ENCODE results near the gene HAGHL. TPM values are rescaled to one million over a fixed set of nuclear protein-coding genes. Genes with fewer than 3 reads are reported as not detected.

HAGHL gene
- total and polyA plus RNA-seq, 2 donors (not counting 1 experiment from before 2014, with no cell fraction given) = 3.7 to 16.3 TPM

DNA sequence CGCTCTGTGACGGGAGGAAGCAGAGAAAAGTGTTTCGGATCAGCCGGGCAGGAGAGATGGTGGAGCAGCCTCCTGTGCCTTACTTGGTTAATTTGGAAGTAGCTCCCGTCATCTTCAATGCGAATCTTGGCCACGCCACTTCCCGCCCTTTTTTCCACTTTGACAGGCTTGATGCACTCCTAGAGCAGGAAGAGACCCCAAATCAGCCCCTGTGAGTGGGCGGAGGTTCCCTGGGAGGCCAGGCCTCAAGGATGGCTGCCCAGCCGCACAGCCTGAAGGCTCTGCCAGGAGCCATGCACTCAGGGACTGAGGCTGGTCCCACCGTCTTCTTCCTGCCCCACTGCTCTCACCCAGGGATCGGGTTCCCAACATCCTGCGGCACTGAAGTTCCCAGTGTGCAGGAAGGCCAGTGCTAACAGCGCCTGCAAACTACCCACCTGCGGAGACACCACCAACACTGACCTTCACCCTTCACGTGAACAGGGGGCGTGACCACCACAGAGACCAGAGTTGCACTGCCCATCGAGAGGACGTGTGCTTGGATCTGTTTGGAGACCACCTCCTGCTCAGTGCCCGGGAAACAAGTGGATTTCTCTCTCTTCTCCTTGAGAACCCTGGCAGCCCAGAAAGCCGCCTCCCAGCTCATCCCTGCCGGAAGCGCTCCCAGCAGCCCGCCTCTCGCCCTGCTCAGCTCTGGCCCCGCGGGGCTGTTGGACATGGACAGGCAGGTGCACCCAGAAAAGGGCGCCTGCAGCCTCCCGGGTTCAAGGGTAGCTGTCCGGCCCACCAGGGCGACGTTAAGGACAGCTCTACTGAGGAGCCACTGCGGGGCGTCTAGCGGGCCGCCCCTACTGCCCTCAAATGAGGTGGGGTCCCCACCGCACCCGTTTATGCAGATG lies 12.9 kb downstream of the HAGHL start:
- H4K20me1 ChIP-seq (ENCODE audit: control insufficient read depth, extremely low read depth, insufficient read depth, low read length) = no peaks in the 10 kb centered on the region
- H3K9me3 ChIP-seq (ENCODE audit: control insufficient read depth, insufficient read depth, low read depth, low read length) = no peaks in the 10 kb centered on the region
- H3K4me1 ChIP-seq (ENCODE audit: control insufficient read depth, extremely low read depth, insufficient read depth, low read length) = no peaks in the 10 kb centered on the region
- TF ChIP-seq EZH2 (IDR thresholded peaks at IDR 0.05; ENCODE audit: low read length, missing control alignments) (no peak), CTCF (conservative IDR thresholded peaks at IDR 0.05 in 1 of 2, IDR thresholded peaks at IDR 0.05 in 1 of 2; ENCODE audit: low read depth in 1 of 2, low read length in 2 of 2) (no peak)
- peak overlapping the region; percentile 60 for H3K9ac ChIP-seq (ENCODE audit: insufficient read depth, low read length)
- no peak for DNase-seq (ENCODE audit: low read depth in 2 of 2)
- no peak overlapping the region for H2AFZ ChIP-seq (ENCODE audit: low read length)
- peak overlapping the region; percentile 55 to 91 (median 64) for H3K4me3 ChIP-seq (replicated peaks in 1 of 4; ENCODE audit: control extremely low read depth in 1 of 4, insufficient read depth in 1 of 4, low read depth in 3 of 4, low read length in 4 of 4)
- H3K36me3 ChIP-seq (ENCODE audit: control insufficient read depth, insufficient read depth, low read length) = peaks cover 10% of the 10 kb centered on the region
- peaks cover 3% of the 10 kb centered on the region for H3K79me2 ChIP-seq (ENCODE audit: control insufficient read depth, insufficient read depth, low read length)
- H3K4me2 ChIP-seq (ENCODE audit: extremely low read depth, insufficient read depth, low read length) = peak overlapping the region; percentile 79
- no peaks in the 10 kb centered on the region for H3K27me3 ChIP-seq (ENCODE audit: control insufficient read depth, insufficient read depth, low read length)
- H3K27ac ChIP-seq (ENCODE audit: insufficient read depth, low read length) = peak overlapping the region; percentile 24

GRCh38 chr16:740459-740763 lies 13.5 kb downstream of the HAGHL start:
- TF ChIP-seq CTCF (conservative IDR thresholded peaks at IDR 0.05 in 1 of 2, IDR thresholded peaks at IDR 0.05 in 1 of 2; ENCODE audit: low read depth in 1 of 2, low read length in 2 of 2) (no peak), EZH2 (IDR thresholded peaks at IDR 0.05; ENCODE audit: low read length, missing control alignments) (no peak)
- peak overlapping the region; percentile 55 to 91 (median 64) for H3K4me3 ChIP-seq (replicated peaks in 1 of 4; ENCODE audit: control extremely low read depth in 1 of 4, insufficient read depth in 1 of 4, low read depth in 3 of 4, low read length in 4 of 4)
- H3K9ac ChIP-seq (ENCODE audit: insufficient read depth, low read length) = peak overlapping the region; percentile 60
- H3K9me3 ChIP-seq (ENCODE audit: control insufficient read depth, insufficient read depth, low read depth, low read length) = no peaks in the 10 kb centered on the region
- peak overlapping the region; percentile 24 for H3K27ac ChIP-seq (ENCODE audit: insufficient read depth, low read length)
- H3K4me1 ChIP-seq (ENCODE audit: control insufficient read depth, extremely low read depth, insufficient read depth, low read length) = no peaks in the 10 kb centered on the region
- H4K20me1 ChIP-seq (ENCODE audit: control insufficient read depth, extremely low read depth, insufficient read depth, low read length) = no peaks in the 10 kb centered on the region
- peak overlapping the region; percentile 79 for H3K4me2 ChIP-seq (ENCODE audit: extremely low read depth, insufficient read depth, low read length)
- peaks cover 3% of the 10 kb centered on the region for H3K79me2 ChIP-seq (ENCODE audit: control insufficient read depth, insufficient read depth, low read length)
- peaks cover 8% of the 10 kb centered on the region for H3K36me3 ChIP-seq (ENCODE audit: control insufficient read depth, insufficient read depth, low read length)
- H3K27me3 ChIP-seq (ENCODE audit: control insufficient read depth, insufficient read depth, low read length) = no peaks in the 10 kb centered on the region
- H2AFZ ChIP-seq (ENCODE audit: low read length) = no peak overlapping the region
- DNase-seq (ENCODE audit: low read depth in 2 of 2) = no peak

DNA sequence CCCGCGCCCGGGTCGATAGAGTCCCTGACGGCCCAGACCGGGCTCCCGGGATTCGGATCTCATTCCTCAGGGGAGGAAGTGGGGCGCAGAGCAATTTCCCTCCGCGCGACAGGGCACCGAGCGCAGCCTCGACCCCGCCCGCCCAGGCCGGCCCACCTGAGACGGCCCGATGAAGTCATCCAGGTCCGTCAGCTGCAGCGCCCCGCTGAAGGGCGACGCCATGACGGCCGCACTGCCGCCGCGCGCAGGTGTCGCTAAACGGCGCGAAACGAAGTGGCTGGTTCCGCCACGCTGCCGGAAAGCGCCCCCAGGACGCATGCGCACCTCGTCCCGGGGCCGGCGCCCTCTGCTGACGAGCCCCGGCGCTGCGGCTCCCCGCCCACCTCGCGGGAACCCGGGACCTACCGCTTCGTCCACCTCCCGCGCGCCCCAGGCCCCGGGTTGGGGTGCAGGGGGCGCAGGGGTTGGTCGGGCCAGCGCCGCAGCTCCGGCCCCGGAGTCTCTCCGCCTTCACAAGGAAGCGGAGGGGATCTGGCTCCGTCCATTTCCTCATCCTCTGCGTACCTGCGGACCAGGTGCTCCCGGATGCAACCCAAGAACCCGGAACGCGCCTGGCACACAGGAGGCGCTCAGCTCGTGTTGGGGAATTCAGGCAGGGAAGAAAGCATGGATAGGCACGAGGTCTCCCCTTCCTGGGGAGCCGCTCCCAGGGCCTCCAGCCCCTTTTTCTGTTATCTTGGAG lies 14.0 kb downstream of the HAGHL start, which contains the start of gene CIAO3:
CIAO3 (minus strand) TSS at position 234 of the 742 bp plus-strand sequence; CDS start at position 222, 12 bp downstream.
- Histone ChIP-seq H4K20me1 (ENCODE audit: control insufficient read depth, extremely low read depth, insufficient read depth, low read length) (no peaks in the 10 kb centered on the region), H3K27me3 (ENCODE audit: control insufficient read depth, insufficient read depth, low read length) (no peaks in the 10 kb centered on the region)

More for the DNA sequence above, 14.0 kb downstream of the HAGHL start, which contains the start of gene CIAO3:
- H3K9ac ChIP-seq (ENCODE audit: insufficient read depth, low read length) = peak within 1 kb of the TSS; percentile 60
- peak; percentile 88 to 92 for DNase-seq (ENCODE audit: low read depth in 2 of 2)
- peaks cover 3% of the 10 kb centered on the region for H3K79me2 ChIP-seq (ENCODE audit: control insufficient read depth, insufficient read depth, low read length)
- H3K27ac ChIP-seq (ENCODE audit: insufficient read depth, low read length) = peak within 1 kb of the TSS; percentile 24
- peak; percentile 49 to 57 for TF ChIP-seq CTCF (conservative IDR thresholded peaks at IDR 0.05 in 1 of 2, IDR thresholded peaks at IDR 0.05 in 1 of 2; ENCODE audit: low read depth in 1 of 2, low read length in 2 of 2)
- TF ChIP-seq EZH2 (IDR thresholded peaks at IDR 0.05; ENCODE audit: low read length, missing control alignments) = no peak
- no peaks in the 10 kb centered on the region for H3K9me3 ChIP-seq (ENCODE audit: control insufficient read depth, insufficient read depth, low read depth, low read length)
- no peaks in the 10 kb centered on the region for H3K4me1 ChIP-seq (ENCODE audit: control insufficient read depth, extremely low read depth, insufficient read depth, low read length)
- peak within 1 kb of the TSS; percentile 90 for H3K4me2 ChIP-seq (ENCODE audit: extremely low read depth, insufficient read depth, low read length)
- H3K36me3 ChIP-seq (ENCODE audit: control insufficient read depth, insufficient read depth, low read length) = peaks cover 8% of the 10 kb centered on the region
- peak within 1 kb of the TSS; percentile 76 for H2AFZ ChIP-seq (ENCODE audit: low read length)
- H3K4me3 ChIP-seq (replicated peaks in 1 of 4; ENCODE audit: control extremely low read depth in 1 of 4, insufficient read depth in 1 of 4, low read depth in 3 of 4, low read length in 4 of 4) = peak within 1 kb of the TSS; percentile 55 to 91 (median 64)

Measured in fibroblast of lung (primary cell).